GM12874 (cell line): ENCODE results near the gene NPM1.

Experiments used
- TF ChIP-seq, protein P1 (sequence below): IDR thresholded peaks from 2 replicates; pipeline ENCODE4 v1.5.1; 2011; ENCODE audit warnings: low read depth, mild to moderate bottlenecking, control low read depth, low read length, moderate library complexity; ENCODE audit not compliant: insufficient read depth

Gene NPM1, protein sequence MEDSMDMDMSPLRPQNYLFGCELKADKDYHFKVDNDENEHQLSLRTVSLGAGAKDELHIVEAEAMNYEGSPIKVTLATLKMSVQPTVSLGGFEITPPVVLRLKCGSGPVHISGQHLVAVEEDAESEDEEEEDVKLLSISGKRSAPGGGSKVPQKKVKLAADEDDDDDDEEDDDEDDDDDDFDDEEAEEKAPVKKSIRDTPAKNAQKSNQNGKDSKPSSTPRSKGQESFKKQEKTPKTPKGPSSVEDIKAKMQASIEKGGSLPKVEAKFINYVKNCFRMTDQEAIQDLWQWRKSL

DNA sequence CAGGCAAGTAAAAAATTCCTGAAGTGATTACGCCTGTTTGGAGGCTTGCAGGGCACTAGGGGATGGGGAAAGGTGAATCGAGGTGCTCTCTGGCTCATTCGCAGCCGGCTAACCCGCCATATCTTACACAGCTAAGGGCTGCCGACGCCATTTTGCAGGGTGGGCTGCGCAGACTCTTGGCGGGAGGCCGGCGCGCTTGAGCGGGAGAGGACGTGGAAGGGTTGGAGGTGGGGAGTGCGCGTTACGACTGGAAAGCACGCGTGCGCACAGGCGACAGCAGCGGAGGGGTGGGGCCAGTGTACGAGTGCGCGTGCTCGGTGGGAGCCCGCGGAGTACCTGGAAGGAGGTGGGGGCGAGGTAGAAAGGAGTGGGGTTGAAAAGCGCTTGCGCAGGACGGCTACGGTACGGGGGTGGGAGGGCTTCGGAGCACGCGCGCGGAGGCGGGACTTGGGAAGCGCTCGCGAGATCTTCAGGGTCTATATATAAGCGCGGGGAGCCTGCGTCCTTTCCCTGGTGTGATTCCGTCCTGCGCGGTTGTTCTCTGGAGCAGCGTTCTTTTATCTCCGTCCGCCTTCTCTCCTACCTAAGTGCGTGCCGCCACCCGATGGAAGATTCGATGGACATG lies at the start of gene NPM1:
TSS of gene NPM1 (plus strand) at position 505 of the 625 bp plus-strand sequence. CDS start at position 605, 100 bp downstream.
- TF ChIP-seq, protein P1, sequence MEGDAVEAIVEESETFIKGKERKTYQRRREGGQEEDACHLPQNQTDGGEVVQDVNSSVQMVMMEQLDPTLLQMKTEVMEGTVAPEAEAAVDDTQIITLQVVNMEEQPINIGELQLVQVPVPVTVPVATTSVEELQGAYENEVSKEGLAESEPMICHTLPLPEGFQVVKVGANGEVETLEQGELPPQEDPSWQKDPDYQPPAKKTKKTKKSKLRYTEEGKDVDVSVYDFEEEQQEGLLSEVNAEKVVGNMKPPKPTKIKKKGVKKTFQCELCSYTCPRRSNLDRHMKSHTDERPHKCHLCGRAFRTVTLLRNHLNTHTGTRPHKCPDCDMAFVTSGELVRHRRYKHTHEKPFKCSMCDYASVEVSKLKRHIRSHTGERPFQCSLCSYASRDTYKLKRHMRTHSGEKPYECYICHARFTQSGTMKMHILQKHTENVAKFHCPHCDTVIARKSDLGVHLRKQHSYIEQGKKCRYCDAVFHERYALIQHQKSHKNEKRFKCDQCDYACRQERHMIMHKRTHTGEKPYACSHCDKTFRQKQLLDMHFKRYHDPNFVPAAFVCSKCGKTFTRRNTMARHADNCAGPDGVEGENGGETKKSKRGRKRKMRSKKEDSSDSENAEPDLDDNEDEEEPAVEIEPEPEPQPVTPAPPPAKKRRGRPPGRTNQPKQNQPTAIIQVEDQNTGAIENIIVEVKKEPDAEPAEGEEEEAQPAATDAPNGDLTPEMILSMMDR, result no peak

DNA sequence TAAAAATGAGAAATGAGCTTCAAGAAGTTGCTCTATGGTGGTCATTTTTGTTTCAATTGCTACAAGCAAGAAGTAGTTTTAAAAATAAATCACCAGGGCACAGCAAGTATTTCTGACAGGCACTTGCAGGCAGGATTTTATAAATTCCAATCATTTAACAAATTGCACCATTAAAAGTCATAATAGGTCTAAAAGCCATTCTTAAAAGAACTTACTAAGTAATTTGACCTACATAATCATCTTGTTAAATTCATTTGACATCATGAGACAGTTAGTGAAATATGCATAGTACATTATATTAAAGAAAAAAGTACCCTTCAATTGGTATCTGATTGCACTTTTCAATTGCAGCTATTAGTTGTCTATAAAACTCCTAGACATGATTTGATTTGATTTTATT lies 47.6 kb upstream of the NPM1 start:
- TF ChIP-seq, protein P1, result no peak

DNA sequence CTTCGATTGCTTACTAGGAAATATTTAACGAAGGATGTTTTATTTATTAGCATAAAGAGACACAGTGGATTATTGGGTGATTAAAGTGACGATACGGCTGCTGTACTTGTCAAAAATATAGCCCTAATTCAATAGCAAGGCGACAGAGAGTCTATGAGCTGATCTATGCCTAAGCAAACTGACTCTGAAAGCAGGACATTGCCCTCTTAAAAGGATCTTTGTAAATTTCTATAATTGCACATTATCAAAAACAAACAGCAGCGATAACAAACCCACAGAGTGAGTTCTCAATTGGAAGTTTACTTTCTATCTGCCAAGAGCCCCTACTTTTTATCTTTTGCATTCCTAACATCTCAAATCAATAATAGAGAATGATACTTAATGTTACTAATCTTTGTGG lies 47.2 kb upstream of the NPM1 start:
- TF ChIP-seq, protein P1, result no peak

DNA sequence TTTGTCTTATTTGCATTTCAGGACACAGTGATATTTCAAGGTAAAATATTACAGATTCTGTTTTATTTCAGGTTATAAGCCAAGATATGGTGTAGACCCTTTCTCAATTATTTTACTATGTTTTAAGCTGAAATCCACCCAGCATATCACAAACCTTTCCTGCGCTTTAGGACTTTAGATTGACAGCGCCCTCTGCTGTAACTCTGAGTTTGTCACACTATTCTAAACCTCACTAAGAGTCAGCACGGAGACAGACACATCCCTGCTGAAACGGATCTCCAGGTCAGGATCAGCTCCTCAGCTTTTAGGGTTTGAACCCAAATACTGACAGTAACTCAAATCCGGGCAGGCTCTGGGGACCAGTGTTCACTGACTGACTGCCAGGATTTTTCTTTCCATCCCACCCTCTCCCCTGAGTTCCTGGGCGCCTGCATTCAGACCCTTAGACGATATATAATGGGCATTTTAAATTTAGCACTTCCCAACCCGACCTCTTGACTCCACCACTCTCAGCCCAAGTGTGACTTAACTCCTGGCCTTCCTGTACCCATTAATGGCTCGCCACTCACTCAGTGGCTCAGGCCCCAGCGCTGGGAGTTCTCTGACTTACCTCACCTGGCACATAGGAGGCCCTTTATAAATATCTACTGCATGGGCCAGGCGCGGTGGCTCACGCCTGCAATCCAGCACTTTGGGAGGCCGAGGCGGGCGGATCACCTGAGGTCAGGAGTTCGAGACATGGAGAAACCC lies 45.1 kb upstream of the NPM1 start:
- TF ChIP-seq, protein P1, result peak; percentile 62

DNA sequence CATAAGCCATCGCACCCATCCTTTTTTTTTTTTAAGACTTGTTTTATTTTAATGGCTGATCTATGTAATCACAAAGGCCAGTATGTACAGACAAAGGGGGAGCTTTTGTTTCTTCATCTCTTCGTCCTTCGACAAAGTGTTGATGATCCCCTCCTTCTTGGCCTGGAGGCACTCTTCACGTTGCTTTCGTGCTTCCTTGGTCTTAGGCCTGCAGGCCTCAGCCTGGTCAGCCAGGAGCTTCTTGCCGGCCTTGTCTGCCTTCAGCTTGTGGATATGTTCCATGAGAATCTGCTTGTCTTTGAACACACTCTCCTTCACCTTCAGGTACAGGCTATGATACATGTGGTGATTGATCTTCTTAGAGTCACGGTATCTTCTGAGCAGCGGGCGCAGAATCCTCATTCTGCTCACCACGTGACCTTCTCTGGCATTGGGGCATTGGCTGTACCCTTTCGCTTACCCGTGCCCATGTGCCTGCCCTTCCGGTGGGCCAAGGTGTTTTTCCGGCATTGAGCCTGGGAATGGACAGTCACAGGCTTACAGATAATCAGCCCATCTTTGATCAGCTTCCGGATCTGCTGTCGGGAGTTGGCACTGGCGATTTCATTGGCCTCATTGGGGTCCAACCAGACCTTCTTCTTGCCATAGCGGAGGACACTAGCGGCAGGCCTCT lies 42.6 kb upstream of the NPM1 start:
- TF ChIP-seq, protein P1, result no peak

DNA sequence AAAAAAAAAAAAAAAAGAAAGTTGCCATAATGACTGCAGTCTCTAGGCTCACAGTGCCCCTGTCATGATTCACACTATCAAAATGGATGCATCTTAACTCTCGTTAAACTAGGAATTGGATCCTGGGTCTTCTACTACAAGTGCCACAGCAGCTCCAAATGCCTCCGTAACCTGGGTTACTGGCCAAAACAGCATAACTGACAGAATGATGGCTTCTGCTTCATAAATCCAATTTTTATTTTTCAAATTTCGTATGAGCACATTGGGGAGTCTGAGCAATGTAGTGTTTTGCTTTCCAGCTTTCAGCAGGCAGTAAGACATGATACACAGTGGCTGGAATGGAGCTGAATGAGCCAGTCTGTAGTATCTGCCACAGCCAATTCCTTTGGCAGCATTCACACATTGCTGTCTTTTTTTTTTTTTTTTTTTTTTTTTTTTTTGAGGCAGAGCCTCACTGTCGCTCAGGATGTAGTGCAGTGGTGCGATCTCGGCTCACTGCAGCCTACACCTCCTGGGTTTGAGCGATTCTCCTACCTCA lies 36.0 kb upstream of the NPM1 start:
- TF ChIP-seq, protein P1, result no peak
